GM21737 (cell line): Measurements from ENCODE around the gene SPAG16.
A peak's percentile ranks its signal among the peaks of the same experiment; 100 is the strongest.

Experiments
- ATAC-seq: cut with Tn5 transposase; IDR thresholded peaks from one replicate; pipeline ENCODE4 v1.9.1; 2021; ENCODE audit warnings: mild to moderate bottlenecking, moderate library complexity; ENCODE audit not compliant: unreplicated experiment

SPAG16 gene

DNA sequence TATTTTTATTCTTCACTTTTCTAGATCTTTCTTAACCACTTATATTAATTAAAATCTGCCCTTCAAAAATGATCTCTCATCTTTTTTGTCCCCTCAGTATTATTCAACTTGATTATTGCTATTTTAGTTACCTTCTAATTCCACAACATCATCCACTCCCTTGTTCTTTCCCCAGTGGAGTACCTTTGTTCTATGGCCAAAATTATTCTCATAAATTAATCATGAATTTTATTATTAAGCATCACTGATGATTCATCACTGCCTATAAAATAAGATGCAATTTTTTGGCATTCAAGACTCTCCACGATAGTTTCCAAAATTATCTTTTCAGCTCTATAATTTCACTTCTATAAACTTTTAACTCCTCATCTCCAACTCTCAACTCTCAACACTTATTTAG is 505.7 kb downstream of the SPAG16 start:
- no peak for ATAC-seq

DNA sequence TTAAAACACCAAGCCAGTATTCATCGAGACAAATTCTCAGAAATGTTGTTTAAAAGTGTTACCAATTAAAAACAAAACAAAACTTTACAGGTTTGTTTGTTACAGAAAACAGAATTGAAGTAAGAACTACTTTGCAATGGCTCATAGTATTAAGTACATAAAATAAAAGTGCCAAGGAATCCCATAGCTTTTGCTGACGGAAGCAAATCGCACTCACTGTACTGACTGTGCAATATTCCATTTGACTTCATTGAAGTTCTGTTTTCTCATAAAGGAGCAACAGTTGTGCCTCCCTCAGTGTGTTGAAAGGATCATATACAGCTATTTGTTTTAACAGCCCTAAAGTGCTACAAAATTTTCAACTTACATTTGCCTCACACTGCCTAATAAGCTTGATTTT is 507.8 kb downstream of the SPAG16 start:
- ATAC-seq, result no peak

- no peak for ATAC-seq
Observed at GRCh38 chr2:213806125-213806726, 522.0 kb downstream of the SPAG16 start.

DNA sequence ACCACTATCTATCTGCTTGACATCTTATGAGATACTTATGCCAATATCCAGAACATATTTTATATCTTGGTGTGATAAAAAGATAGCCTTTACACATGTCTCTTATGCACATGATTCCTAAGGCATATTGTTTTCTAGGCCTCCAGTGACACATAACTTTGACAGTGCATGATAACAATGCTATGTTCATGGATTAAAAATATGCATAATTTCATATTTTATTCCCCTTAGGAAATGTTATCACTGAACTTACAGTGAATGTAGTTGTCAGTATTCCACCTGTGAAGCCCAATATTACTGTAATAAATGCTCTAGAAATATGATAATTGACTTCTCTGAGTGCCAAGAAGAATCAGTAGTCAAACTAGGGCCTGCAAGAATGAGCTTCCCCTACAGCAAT is 532.3 kb downstream of the SPAG16 start:
- no peak for ATAC-seq

GRCh38 chr2:213818436-213818835 is 534.2 kb downstream of the SPAG16 start:
- ATAC-seq, result no peak

GRCh38 chr2:213834331-213834730 is 550.1 kb downstream of the SPAG16 start:
- ATAC-seq, result no peak

- no peak for ATAC-seq
Observed at GRCh38 chr2:213834746-213835145, 550.5 kb downstream of the SPAG16 start.

DNA sequence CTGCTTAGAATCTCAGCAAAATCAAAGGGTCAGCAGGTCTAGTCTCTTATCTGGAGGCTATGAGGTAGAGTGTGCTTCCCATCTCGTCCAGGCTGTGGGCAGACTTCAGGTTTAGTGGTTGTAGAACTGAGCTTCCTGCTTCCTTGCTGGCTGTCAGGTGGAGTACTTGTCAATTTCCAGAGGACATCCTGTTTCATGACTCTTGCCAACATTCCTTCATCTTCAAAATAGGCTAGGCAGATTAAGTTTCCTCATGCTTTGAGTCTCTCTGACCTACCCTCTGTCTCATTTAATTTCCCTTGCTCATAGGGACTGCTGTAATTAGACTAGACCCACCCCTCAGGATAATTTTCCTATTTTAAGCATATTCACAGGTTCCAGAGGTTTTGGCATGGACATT is 562.6 kb downstream of the SPAG16 start:
- ATAC-seq, result no peak

DNA sequence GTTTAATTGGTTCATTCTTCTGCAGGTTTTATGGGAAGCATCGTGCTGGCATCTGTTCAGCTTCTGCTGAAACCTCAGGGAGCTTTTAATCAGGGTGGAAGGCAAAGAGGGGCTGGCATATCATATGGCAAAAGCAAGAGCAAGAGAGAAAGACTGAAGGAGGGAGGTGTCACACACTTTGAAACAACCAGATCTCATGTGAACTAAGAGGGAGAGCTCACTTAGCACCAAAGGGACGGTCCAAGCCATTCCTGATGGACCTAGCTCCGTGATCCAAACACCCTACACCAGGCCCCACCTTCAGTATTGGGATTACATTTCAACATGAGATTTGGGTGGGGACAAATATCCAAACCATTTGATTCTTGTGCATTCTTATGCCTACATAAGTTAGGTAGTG is 563.1 kb downstream of the SPAG16 start:
- ATAC-seq, result no peak

DNA sequence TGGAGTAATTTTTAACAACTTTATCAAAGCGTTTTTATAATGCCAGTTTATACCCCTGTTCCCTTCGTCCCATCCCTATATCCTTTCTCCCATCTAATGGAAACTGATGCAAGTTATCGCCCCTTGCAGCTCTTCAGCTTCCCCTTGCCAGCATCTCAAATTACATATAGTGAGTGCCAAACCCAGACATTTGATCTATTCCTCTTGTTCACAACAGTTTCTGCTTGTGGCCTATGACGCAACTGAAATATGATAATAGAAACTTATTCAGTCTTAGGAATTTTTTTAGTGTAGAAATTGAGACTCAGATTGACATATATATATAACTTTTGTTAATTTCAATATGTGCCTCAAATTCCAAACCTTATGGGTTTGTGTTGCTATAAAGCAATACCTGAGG is 564.4 kb downstream of the SPAG16 start:
- ATAC-seq, result no peak

DNA sequence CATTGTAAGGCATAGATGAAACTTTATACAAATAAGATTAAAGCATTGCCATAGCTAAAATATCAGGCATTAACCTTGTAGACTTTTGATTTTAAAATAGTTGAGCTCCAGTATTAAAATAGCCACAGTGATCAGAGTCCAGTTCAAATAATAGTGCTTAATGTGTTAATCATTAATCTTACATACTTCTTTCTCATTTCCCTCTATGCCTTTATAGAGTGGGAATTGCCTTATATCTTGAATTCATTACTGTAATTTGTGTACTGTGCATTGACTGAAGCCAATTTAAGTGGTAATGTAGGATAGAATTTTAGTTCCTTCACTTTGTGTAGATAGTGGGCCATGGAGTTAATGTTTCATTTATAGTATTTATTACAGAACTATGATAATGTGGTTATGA is 577.4 kb downstream of the SPAG16 start:
- ATAC-seq, result no peak

- ATAC-seq, result no peak
Observed at GRCh38 chr2:213862407-213863076, 578.3 kb downstream of the SPAG16 start.

DNA sequence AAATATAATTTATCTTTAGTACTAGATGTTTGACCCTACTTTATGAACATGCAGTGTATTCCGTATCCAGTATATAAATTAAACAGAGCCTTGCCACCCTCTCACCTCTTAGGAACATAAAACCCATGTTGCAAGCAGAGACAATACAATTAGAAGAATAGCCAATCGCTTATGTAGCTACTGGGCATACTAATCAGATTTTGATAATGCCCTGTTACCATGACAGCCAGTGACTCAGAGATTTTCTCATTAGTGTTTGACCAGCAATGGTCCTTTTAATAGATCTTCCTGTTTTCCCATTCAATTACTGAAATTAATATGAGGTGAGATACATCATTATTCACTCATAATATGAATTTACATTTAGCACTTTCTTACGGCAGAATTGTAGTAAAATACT is 579.3 kb downstream of the SPAG16 start:
- ATAC-seq, result no peak

- no peak for ATAC-seq
Observed at GRCh38 chr2:213868526-213868925, 584.3 kb downstream of the SPAG16 start.

GRCh38 chr2:213885485-213885884 is 601.2 kb downstream of the SPAG16 start:
- no peak for ATAC-seq

GRCh38 chr2:213914510-213914909 is 630.2 kb downstream of the SPAG16 start:
- ATAC-seq, result no peak

DNA sequence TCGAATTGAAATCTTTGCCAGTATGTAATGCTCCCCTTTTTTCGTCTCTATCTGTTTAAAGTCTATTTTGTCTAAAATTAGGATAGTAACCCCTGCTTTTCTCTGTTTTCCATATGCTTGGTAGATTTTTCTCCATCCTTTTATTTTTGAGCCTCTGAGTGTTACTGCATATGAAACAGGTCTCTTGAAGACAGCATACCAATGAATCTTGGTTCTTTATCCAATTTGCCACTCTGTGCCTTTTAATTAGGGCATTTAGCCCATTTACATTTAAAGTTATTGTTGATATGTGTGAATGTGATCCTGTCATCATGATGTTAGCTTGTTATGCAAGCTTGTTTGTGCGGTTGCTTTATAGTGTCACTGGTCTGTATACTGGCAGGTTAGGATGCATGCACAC is 635.8 kb downstream of the SPAG16 start:
- no peak for ATAC-seq

DNA sequence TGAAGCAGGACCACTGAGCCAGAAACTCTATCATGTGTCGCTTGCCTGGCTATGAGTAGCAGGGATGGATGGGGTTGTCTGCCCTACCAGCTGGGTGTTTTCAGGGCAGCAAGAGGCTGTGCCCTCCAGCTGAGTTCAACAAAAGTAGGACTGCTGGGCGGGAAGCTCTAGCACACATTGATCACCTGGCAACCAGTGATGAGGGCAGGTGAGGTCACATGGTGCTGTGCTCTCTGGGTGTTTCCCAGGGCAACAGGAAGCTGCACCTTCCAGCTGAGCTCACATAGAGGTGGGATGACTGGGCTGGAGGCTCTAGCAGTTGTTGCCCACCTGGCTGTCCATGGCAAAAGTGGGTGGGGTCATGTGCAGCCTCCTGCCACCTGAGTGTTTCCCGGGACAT is 639.3 kb downstream of the SPAG16 start:
- no peak for ATAC-seq

GRCh38 chr2:213934560-213934959 is 650.3 kb downstream of the SPAG16 start:
- peak; percentile 95 for ATAC-seq

GRCh38 chr2:213958086-213958485 is 673.8 kb downstream of the SPAG16 start:
- no peak for ATAC-seq

GRCh38 chr2:213959589-213959988 is 675.3 kb downstream of the SPAG16 start:
- no peak for ATAC-seq

GRCh38 chr2:213971536-213971935 is 687.3 kb downstream of the SPAG16 start:
- no peak for ATAC-seq

GRCh38 chr2:213980883-213981282 is 696.6 kb downstream of the SPAG16 start:
- no peak for ATAC-seq
